K562 (cell line): ENCODE data around the gene LAMA2. TPM values are rescaled to one million over a fixed set of nuclear protein-coding genes. Genes with fewer than 3 reads are reported as not detected.

Source experiments
- ATAC-seq: fragments of 200-7000 bp; cut with Tn5 transposase; 3 replicates; pipeline ENCODE4 v1.9.1; 2020; ENCODE audit warnings: moderate library complexity
- BruUV-seq: library from RNA; stranded (reverse); fragments of 400-500 nt; replicated peaks from 2 replicates; lab custom pipeline; 2021; lab: Mats Ljungman, UMichigan
- CTCF ChIA-PET: fragments of 300-600 bp; formaldehyde crosslinking; extraction: SDS; loops from one replicate; lab custom pipeline; 2021; ENCODE audit warnings: low intra/inter-chr PET ratio; lab: Yijun Ruan, JAX
- POLR2A ChIA-PET: fragments of 300-600, 350-650 bp; sonication (Branson Sonifier 250); formaldehyde crosslinking; extraction: SDS; loops from one replicate; lab custom pipeline; 2021; ENCODE audit warnings: antibody characterized with exemption, inconsistent platforms; lab: Yijun Ruan, JAX
- DNase-seq, 4 experiments: peaks; one replicate each; pipeline versions ENCODE4 v3.0.0 to v3.0.0-alpha.2; 2011 to 2018; ENCODE audit warnings: low spot score in 3 of 4, mixed read lengths in 3 of 4; ENCODE audit errors: extremely low read depth in 1 of 4
- FAIRE-seq: peaks from 2 replicates; lab custom pipeline; 2011; peaks lifted over from hg19 to GRCh38; lab: Jason Lieb, UNC
- H2AFZ ChIP-seq: 2 replicates; pipeline ENCODE4 v1.6.0; 2011; ENCODE audit warnings: low read depth, low read length, control low read depth, inconsistent platforms
- H3K27ac ChIP-seq: fragments of 200-600 bp; 3 replicates; pipeline ENCODE4 v1.8.0; 2011; ENCODE audit warnings: low read depth, mild to moderate bottlenecking, control low read depth, inconsistent platforms, low read length, moderate library complexity, mixed read lengths; ENCODE audit errors: extremely low read depth
- H3K27me3 ChIP-seq, 2 experiments: fragments of 300-600 bp in 1 of 2; 2 replicates in 1 of 2; 3 replicates in 1 of 2; pipeline versions ENCODE4 v1.6.0 to v1.8.0; 2011; ENCODE audit warnings: inconsistent platforms in 2 of 2, low read length in 2 of 2, mild to moderate bottlenecking in 1 of 2, mixed read lengths in 1 of 2, moderate library complexity in 1 of 2; ENCODE audit not compliant: control insufficient read depth in 2 of 2, insufficient read depth in 2 of 2
- H3K36me3 ChIP-seq: fragments of 300-600 bp; 3 replicates; pipeline ENCODE4 v1.8.0; 2011; ENCODE audit warnings: mild to moderate bottlenecking, low read length, inconsistent platforms; ENCODE audit not compliant: control insufficient read depth, insufficient read depth
- H3K4me1 ChIP-seq, 2 experiments: fragments of 200-600 bp in 1 of 2; replicated peaks in 1 of 2; 2 replicates in 1 of 2; 3 replicates in 1 of 2; pipeline versions ENCODE4 v1.5.1 to v1.8.0; 2011; ENCODE audit warnings: inconsistent platforms in 2 of 2, low read length in 2 of 2, mild to moderate bottlenecking in 1 of 2, mixed read lengths in 1 of 2, moderate library complexity in 1 of 2; ENCODE audit not compliant: control insufficient read depth in 2 of 2, insufficient read depth in 2 of 2
- H3K4me2 ChIP-seq: 2 replicates; pipeline ENCODE4 v1.6.1; 2011; ENCODE audit warnings: low read length, control low read depth, inconsistent platforms, mixed read lengths; ENCODE audit not compliant: insufficient read depth
- H3K4me3 ChIP-seq: fragments of 200-600 bp; sonication (generic), shearing (Covaris generic); 2 replicates; pipeline ENCODE4 v1.5.1; 2016; ENCODE audit warnings: control low read depth, inconsistent platforms
- H3K79me2 ChIP-seq: fragments of 200-600 bp; 3 replicates; pipeline ENCODE4 v1.8.0; 2011; ENCODE audit warnings: low read length, inconsistent platforms; ENCODE audit not compliant: control insufficient read depth, insufficient read depth
- H3K9ac ChIP-seq, 2 experiments: 2 replicates each; pipeline versions ENCODE4 v1.6.0 to v1.6.1; 2011; ENCODE audit warnings: low read depth in 2 of 2, low read length in 2 of 2, control low read depth in 1 of 2, inconsistent platforms in 1 of 2, mild to moderate bottlenecking in 1 of 2, mixed read lengths in 1 of 2; ENCODE audit not compliant: insufficient read depth in 1 of 2
- H3K9me1 ChIP-seq: one replicate; pipeline ENCODE4 v1.6.0; 2011; ENCODE audit warnings: inconsistent platforms, mild to moderate bottlenecking, low read length, moderate library complexity; ENCODE audit not compliant: control insufficient read depth, insufficient read depth
- H3K9me3 ChIP-seq: replicated peaks from 2 replicates; pipeline ENCODE4 v1.5.1; 2011; ENCODE audit warnings: low read depth, low read length, inconsistent platforms; ENCODE audit not compliant: control insufficient read depth, insufficient read depth
- H4K20me1 ChIP-seq: replicated peaks from 2 replicates; pipeline ENCODE4 v1.6.1; 2011; ENCODE audit warnings: low read length, inconsistent platforms, mixed read lengths; ENCODE audit not compliant: control insufficient read depth, insufficient read depth
- ADNP ChIP-seq: fragments of 200-800 bp; sonication (Bioruptor generic); IDR thresholded peaks from 2 replicates; pipeline ENCODE4 v1.6.1; 2016; ENCODE audit warnings: missing genetic modification characterization, missing compliant biosample characterization
- CEBPG ChIP-seq, 3 experiments: fragments of 200-800 bp in 1 of 3; sonication (Bioruptor generic) in 1 of 3; sonication (generic) in 1 of 3; formaldehyde crosslinking in 1 of 3; IDR thresholded peaks in 2 of 3; conservative IDR thresholded peaks in 1 of 3; 2 replicates each; pipeline versions ENCODE4 v1.6.1 to v1.8.0; 2016 to 2022; ENCODE audit warnings: missing compliant biosample characterization in 2 of 3, missing genetic modification characterization in 2 of 3, mild to moderate bottlenecking in 1 of 3, missing genetic modification reagents in 1 of 3
- CTCFL ChIP-seq: IDR thresholded peaks from 2 replicates; pipeline ENCODE4 v1.6.1; 2011; ENCODE audit warnings: borderline replicate concordance, low read depth, mild to moderate bottlenecking, moderate library complexity, low read length; ENCODE audit not compliant: insufficient read depth, poor library complexity, severe bottlenecking
- FOSL1 ChIP-seq: fragments of 200-800 bp; sonication (Bioruptor generic); conservative IDR thresholded peaks from 2 replicates; pipeline ENCODE4 v1.6.1; 2016; ENCODE audit warnings: missing genetic modification characterization, missing compliant biosample characterization
- FUS ChIP-seq: fragments of 200-400 bp; formaldehyde crosslinking; optimal IDR thresholded peaks from 2 replicates; pipeline ENCODE3; 2017; ENCODE audit warnings: low read depth, low read length
- HOMEZ ChIP-seq: fragments of 250-450 bp; sonication (Bioruptor Pico); IDR thresholded peaks from 2 replicates; pipeline ENCODE4 v1.4.0; 2020; ENCODE audit warnings: mild to moderate bottlenecking, moderate library complexity
- PKNOX1 ChIP-seq: fragments of 450-650 bp; IDR thresholded peaks from 2 replicates; pipeline ENCODE4 v1.6.1; 2016
- SETDB1 ChIP-seq: IDR thresholded peaks from one replicate; pipeline ENCODE4 v1.6.1; 2012; ENCODE audit warnings: low read length, control low read depth, inconsistent platforms
- SRSF3 ChIP-seq: fragments of 200-400 bp; formaldehyde crosslinking; IDR thresholded peaks from 2 replicates; pipeline ENCODE4 v1.6.1; 2016; ENCODE audit warnings: mild to moderate bottlenecking, low read length, moderate library complexity; ENCODE audit not compliant: insufficient read depth
- TEAD2 ChIP-seq: fragments of 450-650 bp; IDR thresholded peaks from 2 replicates; pipeline ENCODE4 v1.6.1; 2016; ENCODE audit warnings: missing genetic modification characterization, control low read depth, missing compliant biosample characterization
- ZBTB34 ChIP-seq: fragments of 250-450 bp; sonication (Bioruptor Pico); IDR thresholded peaks from 2 replicates; pipeline ENCODE4 v1.8.0; 2021; ENCODE audit warnings: mild to moderate bottlenecking, moderate library complexity
- ZFP1 ChIP-seq: fragments of 450-650 bp; formaldehyde crosslinking; IDR thresholded peaks from 2 replicates; pipeline ENCODE4 v1.4.0; 2020; ENCODE audit warnings: mild to moderate bottlenecking, mixed read lengths
- ZNF143 ChIP-seq: sonication (generic); formaldehyde crosslinking; IDR thresholded peaks from 2 replicates; pipeline ENCODE4 v1.9.0; 2022; ENCODE audit warnings: mild to moderate bottlenecking, missing genetic modification reagents
- ZNF23 ChIP-seq: fragments of 250-450 bp; sonication (Bioruptor Pico); IDR thresholded peaks from 2 replicates; pipeline ENCODE4 v1.4.0; 2020; ENCODE audit warnings: mild to moderate bottlenecking
- ZNF699 ChIP-seq: fragments of 250-450 bp; sonication (Bioruptor Pico); IDR thresholded peaks from 2 replicates; pipeline ENCODE4 v1.8.0; 2021; ENCODE audit warnings: mild to moderate bottlenecking, moderate library complexity; ENCODE audit not compliant: insufficient replicate concordance
- ZNF75A ChIP-seq: fragments of 450-650 bp; formaldehyde crosslinking; IDR thresholded peaks from 2 replicates; pipeline ENCODE4 v1.4.0; 2020; ENCODE audit warnings: mild to moderate bottlenecking
- WGBS: fragments of 100-300 bp; shearing (Covaris generic); methylation state at CpG from one replicate; pipeline ENCODE4 v1.1.6; 2016; ENCODE audit warnings: low coverage, mixed read lengths; ENCODE audit not compliant: insufficient coverage; ENCODE audit errors: missing lambda C conversion rate; 5-methylcytosine and 5-hydroxymethylcytosine counted together
- in situ Hi-C: fragments of 300-500 bp; cut with MboI; formaldehyde crosslinking; loops from 4 replicates; pipeline ENCODE4 v1.15.0; 2018; ENCODE audit warnings: inconsistent platforms, mixed read lengths
- intact Hi-C: fragments of 100-400 bp; cut with micrococcal nuclease; formaldehyde crosslinking; loops from 2 replicates; pipeline ENCODE4 v1.14.2; 2022
- polyA plus RNA-seq, 8 experiments: library from polyadenylated mRNA; depleted of rRNA in 4 of 8; stranded (reverse) in 5 of 8; unstranded in 3 of 8; fragments of >200 nt; fragmentation: Nextera tagmentation in 2 of 8; fragmentation: Illumina TruSeq in 1 of 8; extraction: Ambion mirVana in 2 of 8; extraction: Trizol in 1 of 8; gene quantifications; 2 replicates each; pipeline versions ENCODE4 v1.2.1 to v1.2.3, GENCODE V29; 2011 to 2014; ENCODE audit warnings: inconsistent platforms in 1 of 8, missing spikeins in 1 of 8
- total RNA-seq, 7 experiments: library from RNA; depleted of rRNA in 6 of 7; stranded (reverse); fragments of >200 nt in 6 of 7; fragmentation: Illumina TruSeq in 2 of 7; extraction: Trizol in 2 of 7; gene quantifications; 2 replicates each; pipeline versions ENCODE4 v1.2.1 to v1.2.3, GENCODE V29; 2011 to 2021; ENCODE audit warnings: low replicate concordance in 1 of 7

The LAMA2 gene
- total and polyA plus RNA-seq, 9 of the 15 experiments (the other 6 are each of a cell fraction or from before 2014, with no cell fraction given) = 0.04 to 1.5 (median 0.36) TPM

GRCh38 chr6:129498541-129498940 lies 615.6 kb downstream of the LAMA2 start:
- H3K4me3 ChIP-seq = no peak overlapping the region
- H3K9me3 ChIP-seq = no peaks in the 10 kb centered on the region
- H3K4me2 ChIP-seq = peak overlapping the region; percentile 55
- CTCF ChIA-PET = interaction anchor here (0.7 to 2.3 kb wide), 6 partner anchors 69 to 523 kb away, joined by 3 to 17 read pairs (median 8); no protein-coding TSS in a partner anchor
- BruUV-seq = no TSS peak
- ATAC-seq (no peak), DNase-seq (peak in 1 of 4 experiments; percentile 8), FAIRE-seq (no peak)
- no peak overlapping the region for H3K9ac ChIP-seq
- H2AFZ ChIP-seq = peak overlapping the region; percentile 71; the same call in 1 of the 2 replicates
- no peaks in the 10 kb centered on the region for H4K20me1 ChIP-seq
- H3K27me3 ChIP-seq = no peaks in the 10 kb centered on the region
- H3K27ac ChIP-seq = no peak overlapping the region
- no peaks in the 10 kb centered on the region for H3K9me1 ChIP-seq
- POLR2A ChIA-PET = interaction anchor here (0.9 kb wide), 1 partner anchor 366 kb away, joined by 3 read pairs; no protein-coding TSS in a partner anchor
- H3K36me3 ChIP-seq = no peaks in the 10 kb centered on the region
- intact Hi-C loops = loop anchor here (2.0 kb wide), 1 partner anchor 522 kb away; no protein-coding TSS in a partner anchor
- in situ Hi-C loops = loop anchor here (10.0 kb wide), 1 partner anchor 526 kb away; no protein-coding TSS in a partner anchor
- H3K79me2 ChIP-seq = no peaks in the 10 kb centered on the region
- WGBS = 19% methylated on average over 2 of the region's 2 CpGs
- H3K4me1 ChIP-seq = peaks cover 2 to 19% of the 10 kb centered on the region in 2 experiments; a peak in 2 of 5 replicates
- TF ChIP-seq FUS (no peak), ZNF23 (no peak), ZBTB34 (CRISPR knock-in tag) (no peak), TEAD2 (tag) (no peak), CTCFL (no peak), PKNOX1 (0 out of 2 replicates have a peak, but pooled peaks have one; percentile 11), CEBPG (CRISPR knock-in tag; IDR thresholded peaks at IDR 0.05) (no peak), CEBPG (tag; conservative IDR thresholded peaks at IDR 0.05 in 1 of 2, IDR thresholded peaks at IDR 0.05 in 1 of 2) (peak in 1 of 2 experiments; percentile 49; a peak in 1 of 4 replicates), SETDB1 (no peak), FOSL1 (tag) (peak; percentile 58; the same call in 1 of the 2 replicates), ZNF75A (CRISPR knock-in tag) (no peak), ZNF699 (CRISPR knock-in tag) (no peak), SRSF3 (no peak), ADNP (tag) (no peak), ZNF143 (no peak), ZFP1 (no peak), HOMEZ (CRISPR knock-in tag) (no peak)
